ENCODE data around the gene AKAIN1.

AKAIN1 gene

GRCh38 chr18:5238371-5238976, 41.4 kb upstream of the AKAIN1 start:
- no peak overlapping the region for H2AFZ ChIP-seq (ENCODE audit: low read length)
- H3K4me3 ChIP-seq (ENCODE audit: low read depth, low read length, poor library complexity, severe bottlenecking): peak overlapping the region; percentile 67

GRCh38 chr18:5237723-5238370, 40.8 kb upstream of the AKAIN1 start:
- H3K27ac ChIP-seq (ENCODE audit: low read depth, low read length, poor library complexity, severe bottlenecking): peak overlapping the region; percentile 0
- no peaks in the 10 kb centered on the region for H3K9me3 ChIP-seq (ENCODE audit: low read length)
- no peaks in the 10 kb centered on the region for H4K20me1 ChIP-seq (ENCODE audit: insufficient read depth, low read length)
- peak overlapping the region; percentile 67 for H3K9ac ChIP-seq (ENCODE audit: low read length)
- H3K4me2 ChIP-seq (ENCODE audit: low read length): peak overlapping the region; percentile 84
- peak overlapping the region; percentile 42; the same call in 1 of the 2 replicates for H2AFZ ChIP-seq (ENCODE audit: low read length)
- H3K9me2 ChIP-seq (ENCODE audit: low read depth, low read length): no peaks in the 10 kb centered on the region
- H3K4me3 ChIP-seq (ENCODE audit: low read depth, low read length, poor library complexity, severe bottlenecking): peak overlapping the region; percentile 67
- H3F3A ChIP-seq (ENCODE audit: insufficient read depth, low read length): no peaks in the 10 kb centered on the region
- H3K27me3 ChIP-seq (ENCODE audit: insufficient read depth, low read length): no peaks in the 10 kb centered on the region
- TF ChIP-seq CTCF (IDR thresholded peaks at IDR 0.05; ENCODE audit: low read length) (peak; percentile 62), EZH2 (IDR thresholded peaks at IDR 0.05; ENCODE audit: borderline replicate concordance, low read length) (no peak)
- H3K79me2 ChIP-seq (ENCODE audit: insufficient read depth, low read length): no peaks in the 10 kb centered on the region
- peaks cover 16% of the 10 kb centered on the region for H3K36me3 ChIP-seq (ENCODE audit: insufficient read depth, low read length)
- H3K4me1 ChIP-seq (ENCODE audit: insufficient read depth, low read length, severe bottlenecking): peaks cover 45% of the 10 kb centered on the region

More at GRCh38 chr18:5238371-5238976, 41.4 kb upstream of the AKAIN1 start:
- no peaks in the 10 kb centered on the region for H3K27me3 ChIP-seq (ENCODE audit: insufficient read depth, low read length)
- H3K9me2 ChIP-seq (ENCODE audit: low read depth, low read length): no peaks in the 10 kb centered on the region
- peaks cover 45% of the 10 kb centered on the region for H3K4me1 ChIP-seq (ENCODE audit: insufficient read depth, low read length, severe bottlenecking)
- no peaks in the 10 kb centered on the region for H4K20me1 ChIP-seq (ENCODE audit: insufficient read depth, low read length)
- H3K4me2 ChIP-seq (ENCODE audit: low read length): peak overlapping the region; percentile 84
- H3F3A ChIP-seq (ENCODE audit: insufficient read depth, low read length): no peaks in the 10 kb centered on the region
- H3K9ac ChIP-seq (ENCODE audit: low read length): peak overlapping the region; percentile 67
- H3K79me2 ChIP-seq (ENCODE audit: insufficient read depth, low read length): no peaks in the 10 kb centered on the region
- TF ChIP-seq CTCF (IDR thresholded peaks at IDR 0.05; ENCODE audit: low read length) (no peak), EZH2 (IDR thresholded peaks at IDR 0.05; ENCODE audit: borderline replicate concordance, low read length) (no peak)
- H3K9me3 ChIP-seq (ENCODE audit: low read length): no peaks in the 10 kb centered on the region
- H3K27ac ChIP-seq (ENCODE audit: low read depth, low read length, poor library complexity, severe bottlenecking): peak overlapping the region; percentile 0
- H3K36me3 ChIP-seq (ENCODE audit: insufficient read depth, low read length): peaks cover 18% of the 10 kb centered on the region

GRCh38 chr18:5237083-5237722, 40.1 kb upstream of the AKAIN1 start:
- H3K9ac ChIP-seq (ENCODE audit: low read length): peak overlapping the region; percentile 67
- no peaks in the 10 kb centered on the region for H3K27me3 ChIP-seq (ENCODE audit: insufficient read depth, low read length)
- H3K27ac ChIP-seq (ENCODE audit: low read depth, low read length, poor library complexity, severe bottlenecking): no peak overlapping the region
- peak overlapping the region; percentile 84 for H3K4me2 ChIP-seq (ENCODE audit: low read length)
- no peak for TF ChIP-seq CTCF (IDR thresholded peaks at IDR 0.05; ENCODE audit: low read length)
- TF ChIP-seq EZH2 (IDR thresholded peaks at IDR 0.05; ENCODE audit: borderline replicate concordance, low read length): no peak
- peaks cover 45% of the 10 kb centered on the region for H3K4me1 ChIP-seq (ENCODE audit: insufficient read depth, low read length, severe bottlenecking)
- H3K79me2 ChIP-seq (ENCODE audit: insufficient read depth, low read length): no peaks in the 10 kb centered on the region
- no peaks in the 10 kb centered on the region for H3K9me2 ChIP-seq (ENCODE audit: low read depth, low read length)
- no peaks in the 10 kb centered on the region for H3F3A ChIP-seq (ENCODE audit: insufficient read depth, low read length)
- H3K36me3 ChIP-seq (ENCODE audit: insufficient read depth, low read length): peaks cover 11% of the 10 kb centered on the region
- H4K20me1 ChIP-seq (ENCODE audit: insufficient read depth, low read length): no peaks in the 10 kb centered on the region
- peak overlapping the region; percentile 67 for H3K4me3 ChIP-seq (ENCODE audit: low read depth, low read length, poor library complexity, severe bottlenecking)
- peak overlapping the region; percentile 42 for H2AFZ ChIP-seq (ENCODE audit: low read length)
- no peaks in the 10 kb centered on the region for H3K9me3 ChIP-seq (ENCODE audit: low read length)
